Activated naive CD4-positive, alpha-beta T cell treated with anti-CD3 and anti-CD28 coated beads, Interleukin-2, amount 50 U/mL, for 72 hours (primary cell): Measurements from ENCODE around the gene NOSTRIN. TPM values are rescaled to one million over a fixed set of nuclear protein-coding genes. Genes with fewer than 3 reads are reported as not detected.
"Not testable (repeated sequence)": the region's sequence is repeated elsewhere in the genome, so short reads cannot be mapped to it uniquely, and the experiment has no call there.

ENCODE experiments used
- ATAC-seq, 2 donors: fragments of 150-1000 bp; cut with Tn5 transposase; 2 replicates each; pipeline ENCODE4 v1.10.0; 2021; ENCODE audit warnings: mild to moderate bottlenecking in 2 of 2, moderate library complexity in 2 of 2
- DNase-seq, 2 donors: peaks; one replicate each; pipeline ENCODE4 v3.0.0; 2021 to 2022; ENCODE audit warnings: low spot score in 2 of 2
- H3K27ac Mint-ChIP-seq, 2 donors: one replicate each; pipeline ENCODE4 v1.8.0; 2022; ENCODE audit warnings: mild to moderate bottlenecking in 2 of 2, mixed read lengths in 2 of 2
- H3K36me3 Mint-ChIP-seq, 2 donors: one replicate each; pipeline ENCODE4 v1.8.0; 2022; ENCODE audit warnings: mixed read lengths in 2 of 2
- H3K9me3 Mint-ChIP-seq, 2 donors: one replicate each; pipeline ENCODE4 v1.8.0; 2022; ENCODE audit warnings: mixed read lengths in 2 of 2
- total RNA-seq, 2 donors: library from RNA; stranded (reverse); gene quantifications; one replicate each; pipeline ENCODE4 v1.2.3, GENCODE V29; 2022

Gene NOSTRIN
- total RNA-seq, 2 donors from 2014 or later = not detected

- no peaks in the 10 kb centered on the region for H3K9me3 Mint-ChIP-seq
- ATAC-seq = peak in 1 of 2 donors; percentile 43
- no peaks in the 10 kb centered on the region for H3K36me3 Mint-ChIP-seq
- no peak overlapping the region for H3K27ac Mint-ChIP-seq
- no peak for DNase-seq
Observed at GRCh38 chr2:168782271-168782670, 20.2 kb upstream of the NOSTRIN start.

DNA sequence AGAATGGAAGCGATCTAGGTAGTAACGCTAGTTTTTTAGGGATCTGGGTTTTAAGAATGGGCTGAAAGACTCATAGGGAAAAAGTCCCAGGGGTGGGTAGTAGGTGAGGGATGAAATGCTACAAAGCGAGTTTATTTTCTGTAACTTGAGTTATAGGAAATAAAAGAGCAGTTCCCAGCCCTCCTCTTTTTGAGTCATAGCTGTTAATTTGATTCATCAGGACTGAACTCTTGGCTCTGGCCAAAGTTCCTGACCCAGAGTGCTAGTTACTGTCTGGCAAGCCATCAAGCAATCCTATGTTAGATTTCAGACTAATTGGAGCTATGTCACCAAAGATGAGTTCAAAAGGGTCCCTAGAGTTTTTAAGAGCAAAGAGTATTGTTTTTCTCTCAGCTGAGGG, 17.4 kb upstream of the NOSTRIN start:
- no peaks in the 10 kb centered on the region for H3K36me3 Mint-ChIP-seq
- DNase-seq (no peak), ATAC-seq (no peak)
- H3K27ac Mint-ChIP-seq = no peak overlapping the region
- no peaks in the 10 kb centered on the region for H3K9me3 Mint-ChIP-seq

DNA sequence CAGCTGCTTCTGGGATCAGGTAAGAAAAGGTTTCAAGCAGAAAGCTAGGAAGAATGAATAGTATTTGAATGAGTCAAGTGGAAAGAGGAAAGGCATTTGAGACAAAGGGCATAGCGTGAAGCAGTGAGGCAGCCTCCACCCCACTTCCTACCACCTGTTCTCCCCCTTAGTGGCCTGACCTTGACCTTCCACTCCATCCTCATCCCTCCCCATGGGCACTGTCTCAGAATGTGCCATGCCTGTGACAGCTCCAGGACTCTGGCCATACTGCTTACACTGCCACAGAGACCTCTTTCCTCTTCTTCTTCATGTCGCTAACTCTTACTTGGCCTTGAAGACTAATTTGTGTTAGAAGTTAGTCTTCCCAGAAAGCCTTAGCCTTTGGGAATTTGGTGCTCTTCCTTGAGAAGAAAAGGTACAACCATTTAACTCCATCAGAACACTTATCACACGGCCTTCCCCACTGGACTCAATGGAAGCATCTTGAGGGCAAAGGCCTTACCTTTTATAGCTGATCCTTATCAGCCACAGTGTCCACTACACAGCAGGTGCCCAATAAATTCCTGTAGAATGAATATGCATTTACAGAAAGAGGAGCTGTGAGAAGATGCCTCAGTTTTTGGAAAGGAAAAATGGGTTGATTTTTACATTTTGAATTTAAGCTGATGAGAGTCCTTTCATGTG, 15.2 kb upstream of the NOSTRIN start:
- Mint-ChIP-seq H3K27ac (no peak overlapping the region), H3K9me3 (peaks cover 0 to 4% of the 10 kb centered on the region in 2 donors), H3K36me3 (no peaks in the 10 kb centered on the region)
- DNase-seq = no peak
- ATAC-seq = no peak

DNA sequence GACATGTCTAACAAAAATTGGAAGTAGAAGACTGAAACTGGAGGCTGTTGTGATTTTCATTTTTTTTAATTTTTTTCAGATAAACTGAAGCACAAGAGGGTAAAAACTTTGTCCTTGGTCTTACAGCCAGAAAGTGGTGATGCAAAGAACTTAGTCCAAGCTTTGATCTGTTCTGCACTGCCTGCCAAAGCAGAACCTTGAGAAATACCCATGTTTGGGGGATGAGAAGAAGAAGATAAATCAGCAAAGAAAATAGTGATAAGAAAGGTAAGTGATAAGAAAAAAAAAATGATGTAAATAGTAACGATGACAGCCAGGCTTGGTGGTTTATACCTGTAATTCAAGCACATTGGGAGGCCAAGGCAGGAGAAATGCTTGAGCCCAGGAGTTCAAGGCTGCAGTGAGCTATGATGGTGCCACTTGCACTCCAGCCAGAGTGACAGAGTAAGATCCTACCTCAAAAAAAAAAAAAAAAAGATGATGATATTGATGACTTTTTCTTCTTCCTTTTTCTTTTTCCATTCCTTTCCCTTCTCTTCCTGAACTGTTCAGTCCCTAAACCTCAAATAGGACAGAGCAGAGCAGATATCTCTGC, 14.6 kb upstream of the NOSTRIN start:
- ATAC-seq = no peak
- DNase-seq = no peak
- no peak overlapping the region for H3K27ac Mint-ChIP-seq
- peaks cover 0 to 4% of the 10 kb centered on the region in 2 donors for H3K9me3 Mint-ChIP-seq
- no peaks in the 10 kb centered on the region for H3K36me3 Mint-ChIP-seq

DNA sequence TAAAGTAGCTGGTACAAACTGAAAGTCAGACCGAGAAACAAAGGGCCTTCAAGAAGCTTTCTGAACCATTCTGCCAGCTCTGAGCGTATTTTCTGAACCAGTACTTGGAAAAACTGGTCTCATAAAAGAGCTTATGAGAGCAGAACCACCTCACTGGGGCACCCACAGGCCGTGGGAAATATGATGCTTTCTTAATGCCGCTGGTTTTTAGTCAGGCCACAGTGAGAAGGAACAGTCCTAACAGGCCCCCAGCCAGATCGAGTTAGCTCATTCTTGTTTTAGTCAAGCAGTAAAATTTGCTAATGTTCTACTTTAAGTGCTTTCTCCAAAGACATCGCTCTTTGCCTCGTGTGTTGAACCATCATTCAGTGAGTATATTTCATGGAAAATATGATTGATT, 12.7 kb upstream of the NOSTRIN start:
- no peaks in the 10 kb centered on the region for H3K36me3 Mint-ChIP-seq
- DNase-seq (no peak), ATAC-seq (no peak)
- H3K27ac Mint-ChIP-seq = no peak overlapping the region
- H3K9me3 Mint-ChIP-seq = peaks cover 0 to 4% of the 10 kb centered on the region in 2 donors

- Mint-ChIP-seq H3K36me3 (no peaks in the 10 kb centered on the region), H3K27ac (no peak overlapping the region), H3K9me3 (peaks cover 0 to 4% of the 10 kb centered on the region in 2 donors)
- no peak for ATAC-seq
- DNase-seq = no peak
Observed at GRCh38 chr2:168790226-168790902, 12.1 kb upstream of the NOSTRIN start.

DNA sequence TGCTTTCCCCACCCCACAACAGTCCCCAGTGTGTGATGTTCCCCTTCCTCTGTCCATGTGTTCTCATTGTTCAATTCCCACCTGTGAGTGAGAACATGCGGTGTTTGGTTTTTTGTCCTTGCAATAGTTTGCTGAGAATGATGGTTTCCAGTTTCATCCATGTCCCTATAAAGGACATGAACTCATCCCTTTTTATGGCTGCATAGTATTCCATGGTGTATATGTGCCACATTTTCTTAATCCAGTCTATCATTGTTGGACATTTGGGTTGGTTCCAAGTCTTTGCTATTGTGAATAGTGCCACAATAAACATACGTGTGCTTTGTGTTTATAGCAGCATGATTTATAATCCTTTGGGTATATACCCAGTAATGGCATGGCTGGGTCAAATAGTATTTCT, 11.3 kb upstream of the NOSTRIN start:
- not testable (repeated sequence) for H3K27ac Mint-ChIP-seq, ATAC-seq, H3K36me3 Mint-ChIP-seq, H3K9me3 Mint-ChIP-seq, DNase-seq

DNA sequence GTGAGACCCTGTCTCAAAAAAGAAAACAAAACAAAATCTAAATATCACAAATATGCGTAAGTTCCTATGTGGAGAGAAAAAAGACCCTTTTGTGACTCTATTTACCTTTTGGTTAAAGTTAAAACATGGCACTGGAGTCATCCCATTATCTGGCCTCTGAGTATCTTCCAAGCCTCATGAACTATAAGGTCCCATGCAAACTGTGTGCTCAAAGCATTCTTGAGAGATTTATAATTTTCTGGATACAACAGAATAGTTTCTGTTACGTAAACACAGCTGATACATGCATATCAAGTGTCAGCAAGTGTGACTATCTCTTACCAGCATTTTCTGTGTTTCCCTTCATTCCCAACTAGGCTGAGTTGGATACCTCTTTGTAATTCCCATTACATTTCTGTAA, 8.8 kb upstream of the NOSTRIN start:
- no peaks in the 10 kb centered on the region for H3K36me3 Mint-ChIP-seq
- no peak for DNase-seq
- no peak overlapping the region for H3K27ac Mint-ChIP-seq
- no peak for ATAC-seq
- peaks cover 0 to 4% of the 10 kb centered on the region in 2 donors for H3K9me3 Mint-ChIP-seq

GRCh38 chr2:168794968-168795367, 7.5 kb upstream of the NOSTRIN start:
- Mint-ChIP-seq H3K36me3 (no peaks in the 10 kb centered on the region), H3K27ac (no peak overlapping the region), H3K9me3 (peaks cover 0 to 4% of the 10 kb centered on the region in 2 donors)
- DNase-seq (no peak), ATAC-seq (no peak)

- DNase-seq = no peak
- H3K9me3 Mint-ChIP-seq = no peaks in the 10 kb centered on the region
- ATAC-seq = no peak
- no peak overlapping the region for H3K27ac Mint-ChIP-seq
- no peaks in the 10 kb centered on the region for H3K36me3 Mint-ChIP-seq
Observed at GRCh38 chr2:168796090-168796577, 6.3 kb upstream of the NOSTRIN start.

- Mint-ChIP-seq H3K36me3 (no peaks in the 10 kb centered on the region), H3K9me3 (no peaks in the 10 kb centered on the region), H3K27ac (peak overlapping the region in 1 of 2 donors; percentile 25)
- DNase-seq (no peak), ATAC-seq (no peak)
Observed at GRCh38 chr2:168796583-168797285, 5.7 kb upstream of the NOSTRIN start.

- Mint-ChIP-seq H3K36me3 (no peaks in the 10 kb centered on the region), H3K9me3 (no peaks in the 10 kb centered on the region), H3K27ac (no peak overlapping the region)
- ATAC-seq (no peak), DNase-seq (no peak)
Observed at GRCh38 chr2:168797286-168797655, 5.2 kb upstream of the NOSTRIN start.

DNA sequence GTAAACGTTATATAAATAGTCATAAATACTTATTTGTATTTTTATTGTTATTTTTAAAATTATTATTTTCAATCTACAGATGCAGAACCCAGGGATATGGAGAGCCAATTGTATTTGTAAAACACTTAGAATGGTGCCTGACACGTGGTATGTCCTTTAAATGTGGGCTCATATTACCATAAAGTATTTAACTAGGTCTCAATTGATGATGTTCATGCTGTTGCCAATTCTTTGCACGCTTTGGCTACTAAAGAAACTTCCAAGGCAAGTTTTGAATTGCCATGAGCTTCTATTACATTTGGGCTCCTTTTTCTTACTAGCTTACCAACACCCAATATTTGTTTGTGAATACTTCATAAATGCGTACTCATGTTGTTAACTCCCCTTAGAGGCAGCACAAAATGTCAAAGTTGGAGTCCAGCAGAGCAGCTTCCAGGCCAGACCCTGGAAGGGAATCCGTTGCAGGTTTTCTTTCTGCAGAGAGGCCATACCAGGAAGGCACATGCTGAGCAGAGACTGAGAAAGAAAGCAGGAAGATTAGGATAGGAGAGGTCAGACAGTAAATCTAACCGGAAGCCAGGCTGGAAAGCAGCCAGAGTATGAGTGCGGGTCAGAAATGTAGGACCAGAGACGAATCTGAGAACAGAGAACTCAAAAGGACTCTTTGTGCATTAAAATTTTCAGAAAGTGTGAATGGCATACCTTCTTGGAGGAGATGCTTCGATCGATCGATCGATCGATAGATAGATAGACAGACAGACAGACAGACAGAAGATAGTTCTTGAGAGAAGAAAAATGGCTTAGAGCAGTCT, 4.2 kb upstream of the NOSTRIN start:
- DNase-seq (no peak), ATAC-seq (no peak)
- Mint-ChIP-seq H3K9me3 (no peaks in the 10 kb centered on the region), H3K27ac (no peak overlapping the region), H3K36me3 (no peaks in the 10 kb centered on the region)

DNA sequence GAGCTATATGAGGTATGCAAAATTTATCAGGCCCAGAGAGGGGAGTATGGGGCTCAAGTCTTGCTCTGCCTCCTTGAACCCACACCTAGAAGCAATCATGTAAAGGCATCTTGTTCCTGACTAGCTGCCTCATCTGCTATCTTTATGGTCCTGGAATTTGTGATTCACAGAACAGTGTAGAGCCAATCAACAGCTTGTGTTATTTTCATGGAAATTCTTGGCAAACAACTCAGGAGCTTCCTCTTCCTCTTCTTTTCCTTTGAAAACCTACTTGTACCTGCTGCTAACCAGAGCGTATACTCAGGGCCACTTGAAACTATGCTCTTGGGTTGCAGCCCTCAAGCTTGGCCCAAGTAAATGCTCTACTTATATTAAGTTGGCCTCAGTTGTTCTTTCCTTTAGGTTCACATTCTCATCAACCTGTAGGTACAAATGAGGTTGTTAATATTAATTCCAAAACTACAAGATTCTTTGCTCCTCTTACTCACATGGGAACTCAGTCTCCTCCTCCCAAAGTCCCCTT, 3.5 kb upstream of the NOSTRIN start:
- ATAC-seq (no peak), DNase-seq (no peak)
- Mint-ChIP-seq H3K27ac (no peak overlapping the region), H3K36me3 (no peaks in the 10 kb centered on the region), H3K9me3 (no peaks in the 10 kb centered on the region)

GRCh38 chr2:168801471-168801870, 966 bp upstream of the NOSTRIN start:
- no peak for ATAC-seq
- DNase-seq = no peak
- H3K27ac Mint-ChIP-seq = peak overlapping the region in 1 of 2 donors; percentile 50
- no peaks in the 10 kb centered on the region for H3K36me3 Mint-ChIP-seq
- no peaks in the 10 kb centered on the region for H3K9me3 Mint-ChIP-seq
